T-cell (primary cell): ENCODE data around the gene NFIC. TPM values are rescaled to one million over a fixed set of nuclear protein-coding genes. Genes with fewer than 3 reads are reported as not detected.
A peak's percentile ranks its signal among the peaks of the same experiment; 100 is the strongest.

Experiments used
- ATAC-seq, 4 experiments: fragments of 200-7000 bp in 3 of 4; fragments of 150-1000 bp in 1 of 4; cut with Tn5 transposase; replicated peaks in 1 of 4; 1 replicate in 3 of 4; 2 replicates in 1 of 4; pipeline ENCODE4 v1.10.0; 2021; ENCODE audit warnings: moderate library complexity in 3 of 4, mild to moderate bottlenecking in 2 of 4, moderate number of reproducible peaks in 1 of 4
- CTCF ChIA-PET, 2 donors: fragments of 300-600 bp; sonication (Branson Sonifier 250); formaldehyde crosslinking; loops; one replicate each; lab custom pipeline; 2022; ENCODE audit warnings: antibody characterized with exemption in 2 of 2; lab: Charles Lee
- POLR2A ChIA-PET, 2 donors: fragments of 300-600 bp; sonication (Branson Sonifier 250); formaldehyde crosslinking; loops; one replicate each; lab custom pipeline; 2022; ENCODE audit warnings: antibody characterized with exemption in 2 of 2; lab: Charles Lee
- DNase-seq, 35 experiments: peaks; one replicate each; pipeline versions ENCODE4 v3.0.0 to v3.0.0-alpha.2; 2013 to 2023
- H3K27ac ChIP-seq: one replicate; pipeline ENCODE4 v1.5.1; 2013; ENCODE audit warnings: low read length
- H3K27me3 ChIP-seq, 2 experiments: replicated peaks in 1 of 2; 1 replicate in 1 of 2; 2 replicates in 1 of 2; pipeline versions ENCODE4 v1.6.1 to v1.7.0; 2013; ENCODE audit warnings: low read length in 1 of 2, mixed read lengths in 1 of 2; ENCODE audit not compliant: control insufficient read depth in 2 of 2, insufficient read depth in 2 of 2; ENCODE audit errors: extremely low read depth in 1 of 2
- H3K36me3 ChIP-seq, 2 donors: 1 replicate in 1 of 2; 2 replicates in 1 of 2; pipeline versions ENCODE4 v1.6.1 to v1.7.0; 2013; ENCODE audit warnings: low read length in 1 of 2; ENCODE audit not compliant: control insufficient read depth in 2 of 2, insufficient read depth in 1 of 2; ENCODE audit errors: extremely low read depth in 1 of 2
- H3K4me1 ChIP-seq, 2 experiments: 1 replicate in 1 of 2; 2 replicates in 1 of 2; pipeline versions ENCODE4 v1.6.1 to v1.7.0; 2013; ENCODE audit warnings: low read length in 2 of 2, mixed read lengths in 1 of 2; ENCODE audit not compliant: insufficient read depth in 2 of 2, control insufficient read depth in 1 of 2; ENCODE audit errors: extremely low read depth in 1 of 2
- H3K4me3 ChIP-seq, 2 donors: 1 replicate in 1 of 2; 2 replicates in 1 of 2; pipeline versions ENCODE4 v1.5.1 to v1.7.0; 2013; ENCODE audit warnings: mild to moderate bottlenecking in 2 of 2, low read length in 1 of 2, moderate library complexity in 1 of 2; ENCODE audit not compliant: control insufficient read depth in 1 of 2; ENCODE audit errors: extremely low read depth in 1 of 2
- H3K9me3 ChIP-seq: 2 replicates; pipeline ENCODE4 v1.7.0; 2013
- H3K27ac Mint-ChIP-seq, 2 donors: one replicate each; pipeline ENCODE4 v1.8.0; 2020 to 2021; ENCODE audit warnings: mild to moderate bottlenecking in 2 of 2, mixed read lengths in 2 of 2
- H3K27me3 Mint-ChIP-seq, 2 donors: one replicate each; pipeline ENCODE4 v1.8.0; 2021 to 2022; ENCODE audit warnings: mixed read lengths in 2 of 2
- H3K36me3 Mint-ChIP-seq: one replicate; pipeline ENCODE4 v1.8.0; 2021; ENCODE audit warnings: mixed read lengths
- H3K4me1 Mint-ChIP-seq, 3 donors: one replicate each; pipeline ENCODE4 v1.8.0; 2020 to 2022; ENCODE audit warnings: mixed read lengths in 3 of 3, mild to moderate bottlenecking in 1 of 3
- H3K4me3 Mint-ChIP-seq, 3 donors: one replicate each; pipeline ENCODE4 v1.8.0; 2020 to 2022; ENCODE audit warnings: mild to moderate bottlenecking in 3 of 3, mixed read lengths in 3 of 3, moderate library complexity in 3 of 3
- H3K9me3 Mint-ChIP-seq, 3 donors: one replicate each; pipeline ENCODE4 v1.8.0; 2020 to 2022; ENCODE audit warnings: mixed read lengths in 3 of 3
- WGBS: methylation state at CpG from one replicate; pipeline ENCODE4 v1.1.5; 2013; ENCODE audit warnings: missing lambda C conversion rate; ENCODE audit not compliant: insufficient coverage; 5-methylcytosine and 5-hydroxymethylcytosine counted together
- total RNA-seq, 35 experiments: library from RNA in 6 of 35; stranded (reverse) in 6 of 35; fragments of 120-200 nt in 1 of 35; gene quantifications; one replicate each; pipeline versions ENCODE4 v1.2.1 to v1.2.4 and lab custom pipeline; 2013 to 2026

The NFIC gene
- total RNA-seq, 5 donors from 2014 or later (not counting 1 experiment from before 2014, with no cell fraction given), result 27.1 to 41.7 (median 37.2) TPM

DNA sequence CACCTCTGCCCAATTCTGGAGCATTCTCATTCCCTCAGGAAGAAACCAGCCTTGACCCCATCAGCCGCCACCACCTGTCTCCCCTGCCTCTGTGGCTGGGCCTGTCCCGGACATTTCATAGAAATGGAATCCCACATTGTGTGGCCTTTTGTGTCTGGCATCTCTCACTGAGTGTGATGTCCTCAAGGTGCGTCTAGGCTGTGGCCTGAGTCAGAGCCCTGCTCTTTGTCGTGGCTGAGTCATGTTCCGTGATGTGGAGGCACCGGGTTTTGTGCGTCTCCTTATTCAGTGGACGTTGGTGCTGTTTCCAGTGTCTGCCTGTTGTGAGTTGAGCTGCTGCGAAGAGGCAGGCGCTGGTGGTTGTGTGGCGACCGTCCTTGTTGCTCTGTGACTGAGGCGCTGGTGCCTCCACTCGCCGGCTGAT lies 143.2 kb downstream of the NFIC start:
- ATAC-seq, result no peak
- Histone ChIP-seq H3K36me3 (peaks cover 12 to 28% of the 10 kb centered on the region in 2 donors), H3K4me3 (no peak overlapping the region), H3K27me3 (no peaks in the 10 kb centered on the region), H3K9me3 (no peaks in the 10 kb centered on the region), H3K27ac (no peak overlapping the region), H3K4me1 (peaks cover 9 to 77% of the 10 kb centered on the region in 2 experiments)
- ChIA-PET POLR2A (no interaction called here), CTCF (no interaction called here)
- no peak for DNase-seq
- Mint-ChIP-seq H3K27me3 (no peaks in the 10 kb centered on the region), H3K9me3 (no peaks in the 10 kb centered on the region), H3K36me3 (peaks cover 8% of the 10 kb centered on the region), H3K27ac (peak overlapping the region; percentile 12 to 76), H3K4me1 (peaks cover 54 to 73% (median 59%) of the 10 kb centered on the region in 3 donors), H3K4me3 (peak overlapping the region; percentile 48 to 90 (median 56))
- 82% methylated on average over 15 of the region's 15 CpGs for WGBS

DNA sequence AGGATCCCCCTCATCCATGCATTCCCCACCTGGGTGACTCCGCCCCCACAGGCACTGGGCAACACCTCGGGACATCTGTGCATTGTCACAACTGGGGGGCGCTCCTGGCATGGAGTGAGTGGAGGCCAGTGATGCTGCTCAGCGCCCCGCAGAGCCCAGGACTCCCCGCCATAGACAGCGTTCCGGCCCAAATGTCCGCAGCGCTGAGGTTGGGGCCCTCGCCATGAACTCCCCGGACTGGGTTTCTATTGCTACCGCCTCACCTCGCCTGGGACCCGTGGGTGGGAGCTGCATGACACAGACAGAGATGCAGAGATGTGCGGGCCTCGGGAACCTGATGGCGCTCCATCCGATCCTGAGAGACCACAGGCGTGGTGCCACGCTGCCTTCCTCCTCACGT lies 144.3 kb downstream of the NFIC start:
- no peaks in the 10 kb centered on the region for H3K9me3 Mint-ChIP-seq
- Histone ChIP-seq H3K36me3 (peaks cover 12 to 28% of the 10 kb centered on the region in 2 donors), H3K27ac (no peak overlapping the region), H3K4me1 (peaks cover 5 to 80% of the 10 kb centered on the region in 2 experiments), H3K9me3 (no peaks in the 10 kb centered on the region), H3K4me3 (no peak overlapping the region), H3K27me3 (no peaks in the 10 kb centered on the region)
- CTCF ChIA-PET, result no interaction called here
- no peak for ATAC-seq
- H3K27me3 Mint-ChIP-seq, result no peaks in the 10 kb centered on the region
- H3K4me1 Mint-ChIP-seq, result peaks cover 44 to 74% (median 60%) of the 10 kb centered on the region in 3 donors
- no peak overlapping the region for H3K27ac Mint-ChIP-seq
- no peak overlapping the region for H3K4me3 Mint-ChIP-seq
- DNase-seq, result no peak
- H3K36me3 Mint-ChIP-seq, result peaks cover 8% of the 10 kb centered on the region
- 90% methylated on average over 18 of the region's 22 CpGs for WGBS
- POLR2A ChIA-PET, result no interaction called here

- Mint-ChIP-seq H3K27ac (no peak overlapping the region), H3K4me3 (no peak overlapping the region), H3K9me3 (no peaks in the 10 kb centered on the region), H3K36me3 (peaks cover 8% of the 10 kb centered on the region), H3K27me3 (no peaks in the 10 kb centered on the region), H3K4me1 (peaks cover 47 to 81% (median 68%) of the 10 kb centered on the region in 3 donors)
- ATAC-seq, result no peak
- Histone ChIP-seq H3K27ac (no peak overlapping the region), H3K4me1 (peaks cover 5 to 87% of the 10 kb centered on the region in 2 experiments), H3K36me3 (peaks cover 12 to 28% of the 10 kb centered on the region in 2 donors), H3K27me3 (no peaks in the 10 kb centered on the region), H3K9me3 (no peaks in the 10 kb centered on the region), H3K4me3 (no peak overlapping the region)
- POLR2A ChIA-PET, result no interaction called here
- DNase-seq, result no peak
- CTCF ChIA-PET, result no interaction called here
- WGBS, result 94% methylated on average over 20 of the region's 26 CpGs
Observed at GRCh38 chr19:3511506-3512251, 145.3 kb downstream of the NFIC start.

- H3K9me3 Mint-ChIP-seq, result no peaks in the 10 kb centered on the region
- H3K36me3 Mint-ChIP-seq, result peaks cover 8% of the 10 kb centered on the region
- no peak overlapping the region for H3K27ac Mint-ChIP-seq
- no peak overlapping the region for H3K4me3 ChIP-seq
- peaks cover 12 to 28% of the 10 kb centered on the region in 2 donors for H3K36me3 ChIP-seq
- ChIA-PET POLR2A (no interaction called here), CTCF (no interaction called here)
- H3K27ac ChIP-seq, result no peak overlapping the region
- H3K27me3 Mint-ChIP-seq, result no peaks in the 10 kb centered on the region
- H3K4me3 Mint-ChIP-seq, result no peak overlapping the region
- H3K4me1 ChIP-seq, result peaks cover 0 to 84% of the 10 kb centered on the region in 2 experiments
- WGBS, result 98% methylated on average over 6 of the region's 17 CpGs
- H3K4me1 Mint-ChIP-seq, result peaks cover 37 to 80% (median 67%) of the 10 kb centered on the region in 3 donors
- H3K27me3 ChIP-seq, result no peaks in the 10 kb centered on the region
- DNase-seq (no peak), ATAC-seq (no peak)
- H3K9me3 ChIP-seq, result no peaks in the 10 kb centered on the region
Observed at GRCh38 chr19:3512562-3513228, 146.3 kb downstream of the NFIC start.

DNA sequence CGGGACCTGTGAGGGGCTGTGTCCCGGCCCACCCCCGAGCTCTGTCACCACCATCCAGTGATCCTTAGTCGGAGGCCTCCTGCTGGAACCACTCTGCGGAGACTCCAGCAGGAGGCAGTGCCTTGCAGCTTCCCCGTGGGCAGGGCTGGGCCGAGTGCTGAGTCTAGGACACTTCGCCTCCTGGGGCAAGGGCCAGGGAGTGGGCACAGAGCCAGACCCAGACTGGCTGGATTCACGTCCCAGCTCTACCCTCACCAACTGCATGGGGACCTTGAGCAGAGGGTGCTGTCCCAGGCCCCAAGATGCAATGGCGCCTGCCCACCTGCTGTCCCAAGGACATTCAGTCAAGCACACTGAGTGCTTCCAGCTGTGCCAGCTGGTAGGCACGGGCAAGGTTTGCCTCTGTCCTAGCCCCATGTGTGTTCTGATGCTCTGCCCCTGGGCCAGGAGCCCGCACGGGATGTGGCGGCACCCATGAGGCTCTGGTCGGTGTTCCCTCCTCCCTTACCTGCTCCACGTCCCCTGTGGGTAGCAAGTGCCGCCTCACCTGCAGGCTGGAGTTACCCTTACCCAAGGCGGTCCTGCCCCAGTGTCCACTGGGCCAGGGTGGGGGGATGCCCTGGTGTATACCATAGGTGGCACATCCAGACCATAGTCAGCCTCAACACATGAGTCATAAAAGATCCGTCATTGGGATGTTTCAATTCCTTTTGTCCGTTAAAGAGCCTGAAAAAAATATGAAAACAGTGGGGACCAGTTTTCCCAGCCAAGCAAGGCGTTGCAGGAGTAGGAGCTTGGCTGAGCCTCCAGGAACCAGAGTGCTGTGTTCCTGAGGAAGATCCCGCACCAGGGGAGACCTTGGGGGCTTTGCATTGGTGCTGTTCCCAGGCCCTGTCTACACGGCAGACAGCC lies 147.1 kb downstream of the NFIC start:
- Mint-ChIP-seq H3K27ac (peak overlapping the region in 1 of 2 donors; percentile 34), H3K36me3 (peaks cover 8% of the 10 kb centered on the region), H3K4me3 (no peak overlapping the region), H3K9me3 (no peaks in the 10 kb centered on the region), H3K27me3 (no peaks in the 10 kb centered on the region), H3K4me1 (peaks cover 33 to 76% (median 66%) of the 10 kb centered on the region in 3 donors)
- 96% methylated on average over 18 of the region's 23 CpGs for WGBS
- Histone ChIP-seq H3K4me3 (no peak overlapping the region), H3K27me3 (no peaks in the 10 kb centered on the region), H3K4me1 (peaks cover 0 to 76% of the 10 kb centered on the region in 2 experiments), H3K36me3 (peaks cover 12 to 30% of the 10 kb centered on the region in 2 donors), H3K9me3 (no peaks in the 10 kb centered on the region), H3K27ac (no peak overlapping the region)
- ChIA-PET CTCF (no interaction called here), POLR2A (no interaction called here)
- DNase-seq (no peak), ATAC-seq (no peak)

- Histone ChIP-seq H3K4me3 (no peak overlapping the region), H3K27me3 (no peaks in the 10 kb centered on the region), H3K36me3 (peaks cover 5 to 32% of the 10 kb centered on the region in 2 donors), H3K27ac (no peak overlapping the region), H3K4me1 (peaks cover 0 to 71% of the 10 kb centered on the region in 2 experiments), H3K9me3 (no peaks in the 10 kb centered on the region)
- ChIA-PET CTCF (interaction anchor here in 1 of 2 donors (0.6 kb wide), 1 partner anchor 473 kb away, joined by 3 read pairs; no protein-coding TSS in a partner anchor), POLR2A (no interaction called here)
- H3K4me1 Mint-ChIP-seq, result peaks cover 18 to 64% (median 57%) of the 10 kb centered on the region in 3 donors
- peak overlapping the region in 1 of 2 donors; percentile 11 for H3K27ac Mint-ChIP-seq
- no peaks in the 10 kb centered on the region for H3K9me3 Mint-ChIP-seq
- ATAC-seq (no peak), DNase-seq (no peak)
- H3K4me3 Mint-ChIP-seq, result no peak overlapping the region
- no peaks in the 10 kb centered on the region for H3K36me3 Mint-ChIP-seq
- WGBS, result 93% methylated on average over 11 of the region's 12 CpGs
- no peaks in the 10 kb centered on the region for H3K27me3 Mint-ChIP-seq
Observed at GRCh38 chr19:3514930-3515329, 148.5 kb downstream of the NFIC start.
